GM23248 (cell line): ENCODE data around the gene DMGDH.

Source experiments
- EZH2 ChIP-seq: fragments of 200-600 bp; sonication (generic); IDR thresholded peaks from 2 replicates; pipeline ENCODE4 v1.6.1; 2018; ENCODE audit warnings: antibody characterized with exemption, mild to moderate bottlenecking; ENCODE audit not compliant: insufficient read depth, poor library complexity, severe bottlenecking
- EZH2phosphoT487 ChIP-seq: fragments of 200-600 bp; sonication (generic); IDR thresholded peaks from 2 replicates; pipeline ENCODE4 v1.6.1; 2018; ENCODE audit warnings: antibody characterized with exemption, moderate library complexity, mild to moderate bottlenecking, low read depth; ENCODE audit not compliant: insufficient read depth

DNA sequence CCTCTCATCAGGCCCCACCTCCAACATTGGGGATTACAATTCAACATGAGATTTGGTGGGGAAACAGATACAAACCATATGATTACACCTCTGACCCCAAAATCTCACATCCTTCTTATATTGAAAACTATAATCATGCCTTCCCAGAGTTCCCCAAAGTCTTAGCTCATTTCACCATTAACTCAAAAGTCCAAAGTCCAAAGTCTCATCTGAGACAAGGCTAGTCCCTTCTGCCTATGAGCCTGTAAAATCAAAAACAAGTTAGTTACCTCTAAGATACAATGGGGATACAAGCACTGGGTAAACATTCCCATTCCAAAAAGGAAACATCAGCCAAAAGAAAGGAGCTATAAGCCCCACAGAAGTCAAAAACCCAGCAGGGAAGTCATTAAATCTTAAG is 57.6 kb downstream of the DMGDH start:
- no peak for TF ChIP-seq EZH2phosphoT487
- TF ChIP-seq EZH2: no peak
